GM21786 (cell line): ENCODE measurements around the gene CACNG6.
"Not testable (repeated sequence)": the region's sequence is repeated elsewhere in the genome, so short reads cannot be mapped to it uniquely, and the experiment has no call there.

Experiments used
- ATAC-seq: cut with Tn5 transposase; IDR thresholded peaks from one replicate; pipeline ENCODE4 v1.9.1; 2021; ENCODE audit not compliant: unreplicated experiment

Gene CACNG6

GRCh38 chr19:53991224-53992113 is at the start of gene CACNG6:
Gene CACNG6, plus strand, starts transcription at chr19:53991637. Its CDS starts 1,241 bp downstream, at chr19:53992878.
- ATAC-seq: no peak

- ATAC-seq: no peak
Observed at GRCh38 chr19:53942001-53942786, 49.2 kb upstream of the CACNG6 start.

GRCh38 chr19:53944416-53944815 is 47.0 kb upstream of the CACNG6 start:
- ATAC-seq: no peak

- no peak for ATAC-seq
Observed at GRCh38 chr19:53944933-53945332, 46.5 kb upstream of the CACNG6 start.

- no peak for ATAC-seq
Observed at GRCh38 chr19:53945441-53945840, 46.0 kb upstream of the CACNG6 start.

- no peak for ATAC-seq
Observed at GRCh38 chr19:53945998-53946397, 45.4 kb upstream of the CACNG6 start.

- ATAC-seq: no peak
Observed at GRCh38 chr19:53947624-53948023, 43.8 kb upstream of the CACNG6 start.

GRCh38 chr19:53948611-53949010 is 42.8 kb upstream of the CACNG6 start:
- ATAC-seq: not testable (repeated sequence)

GRCh38 chr19:53951436-53951835 is 40.0 kb upstream of the CACNG6 start:
- ATAC-seq: no peak

GRCh38 chr19:53951947-53952346 is 39.5 kb upstream of the CACNG6 start:
- no peak for ATAC-seq

GRCh38 chr19:53953383-53953782 is 38.1 kb upstream of the CACNG6 start:
- no peak for ATAC-seq

GRCh38 chr19:53957448-53958167 is 33.8 kb upstream of the CACNG6 start:
- no peak for ATAC-seq

GRCh38 chr19:53958168-53958571 is 33.3 kb upstream of the CACNG6 start:
- no peak for ATAC-seq

- no peak for ATAC-seq
Observed at GRCh38 chr19:53958823-53959757, 32.3 kb upstream of the CACNG6 start.

- no peak for ATAC-seq
Observed at GRCh38 chr19:53960187-53960586, 31.2 kb upstream of the CACNG6 start.

- ATAC-seq: no peak
Observed at GRCh38 chr19:53960886-53961285, 30.6 kb upstream of the CACNG6 start.

GRCh38 chr19:53961523-53962356 is 29.7 kb upstream of the CACNG6 start:
- ATAC-seq: no peak

- no peak for ATAC-seq
Observed at GRCh38 chr19:53962887-53963431, 28.5 kb upstream of the CACNG6 start, which contains the start of gene CACNG8. Gene CACNG8, plus strand, starts transcription at chr19:53962937.

- ATAC-seq: no peak
Observed at GRCh38 chr19:53965091-53965490, 26.3 kb upstream of the CACNG6 start.
